NK-92 treated with Interleukin-12 subunit alpha and Interleukin-12 subunit beta, amount 100 ng/mL, for 24 hours (cell line): ENCODE data around the gene MSI2.

Experiments used
- DNase-seq: peaks from one replicate; lab custom pipeline; 2025; lab: John Stamatoyannopoulos, UW

MSI2 gene

DNA sequence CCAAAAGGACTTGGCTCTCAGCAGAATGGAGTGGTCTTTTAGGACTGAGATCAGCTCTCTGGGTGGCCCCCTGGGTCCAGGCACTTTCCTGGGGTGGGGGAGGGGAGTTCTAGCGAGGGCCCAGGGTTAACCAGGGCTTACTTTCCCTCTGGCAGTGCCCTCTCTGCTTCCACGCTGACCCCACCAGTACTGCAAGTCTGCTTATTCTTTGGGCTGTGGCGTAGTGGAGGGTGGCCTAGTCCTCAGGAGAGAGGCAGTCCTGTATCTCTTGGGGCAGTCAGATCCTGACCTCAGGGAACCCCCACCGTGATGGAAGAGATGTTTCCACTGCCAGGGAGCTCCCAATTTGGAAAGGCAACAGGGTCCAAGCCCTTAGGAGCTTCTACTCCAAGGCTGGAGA is 409.4 kb downstream of the MSI2 start:
- no peak for DNase-seq

DNA sequence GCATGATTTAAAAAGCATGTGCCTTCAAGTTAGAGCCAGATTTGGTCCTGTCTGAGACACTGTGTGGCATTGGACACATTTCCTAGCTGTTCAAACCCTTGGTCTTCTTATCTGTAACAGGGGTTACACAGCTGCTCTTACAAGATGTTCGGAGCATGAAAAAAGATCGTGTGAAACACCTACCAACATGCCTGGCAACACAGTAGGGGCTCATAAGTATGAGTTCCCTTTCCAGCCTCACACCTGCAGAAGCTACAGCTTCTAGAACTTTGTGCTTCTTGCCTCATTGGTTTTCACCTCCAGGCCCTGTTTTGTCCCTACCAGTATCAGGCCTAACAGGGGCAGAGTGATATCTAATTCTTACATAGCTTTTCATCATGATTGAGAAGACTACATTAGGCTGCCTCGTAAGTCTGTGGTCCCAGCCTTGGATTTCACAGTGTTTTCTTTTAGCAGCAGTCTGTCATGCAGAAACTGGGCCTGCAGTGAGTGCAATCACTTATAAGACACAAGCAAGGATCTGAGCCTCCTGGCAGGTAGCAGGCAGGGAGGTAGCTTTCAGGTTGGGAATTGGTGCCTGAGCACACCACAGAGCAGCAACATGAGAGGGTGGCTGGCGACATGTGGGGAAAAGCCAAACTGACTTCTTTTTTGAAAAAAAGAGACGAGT is 410.0 kb downstream of the MSI2 start:
- DNase-seq = no peak

DNA sequence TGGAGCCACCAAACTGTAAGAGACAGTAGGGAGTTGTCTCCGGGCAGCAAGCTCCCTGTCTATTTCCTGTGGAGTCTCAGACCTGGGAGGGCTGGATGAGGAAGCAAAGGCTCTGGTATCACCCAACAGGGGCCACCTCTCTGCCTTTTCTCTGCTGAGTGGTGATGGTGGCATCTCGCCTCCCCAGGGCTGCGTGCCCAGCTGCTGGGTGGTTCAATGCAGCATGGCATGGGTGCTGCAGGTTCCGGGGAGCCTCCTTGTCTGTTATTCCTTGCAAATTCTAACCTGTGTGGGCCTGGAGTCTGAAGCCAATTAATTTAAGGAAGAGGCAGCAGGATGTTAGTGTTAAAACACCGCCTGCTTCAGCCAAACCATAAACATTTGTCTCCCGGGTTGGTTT is 410.6 kb downstream of the MSI2 start:
- no peak for DNase-seq

DNA sequence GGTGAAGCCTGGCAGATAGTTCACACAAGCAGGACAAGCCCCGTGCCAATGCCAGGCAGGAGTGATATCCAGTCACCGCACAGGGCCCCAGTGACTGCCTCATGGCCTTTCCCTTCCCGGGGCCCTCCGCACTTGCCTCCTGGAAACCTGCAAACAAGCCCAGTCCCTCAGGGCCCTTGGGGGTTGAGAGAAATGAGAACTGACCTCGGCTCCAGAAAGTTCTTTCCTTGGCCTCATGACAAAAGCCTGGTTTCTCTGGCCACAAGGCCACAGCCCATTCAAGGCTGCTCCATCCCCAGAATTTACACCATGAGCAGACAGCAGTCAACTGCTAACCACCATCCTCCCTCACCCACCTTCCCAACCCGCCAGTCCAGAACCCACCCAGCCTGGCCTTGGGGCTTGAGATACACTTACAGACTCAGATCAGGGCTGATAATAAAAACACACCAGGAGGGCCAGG is 411.2 kb downstream of the MSI2 start:
- no peak for DNase-seq

DNA sequence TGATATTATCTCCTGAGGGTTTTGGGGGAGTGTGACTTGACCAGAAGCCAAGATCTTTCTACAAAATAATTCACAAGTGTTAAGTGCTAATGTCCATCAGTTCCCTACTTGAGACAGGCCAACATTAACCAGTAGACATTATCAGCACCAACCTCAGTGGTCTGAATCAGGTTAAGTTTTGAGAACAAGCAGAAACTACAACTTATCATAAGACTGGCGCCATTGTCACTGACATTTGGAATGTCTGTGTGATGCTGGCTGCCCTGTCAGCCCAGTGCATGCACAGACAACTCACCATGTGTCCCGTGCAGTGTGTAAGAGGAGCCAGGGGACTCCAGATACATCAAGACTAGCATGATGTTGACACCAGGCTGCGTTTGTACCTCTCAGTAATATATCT is 412.0 kb downstream of the MSI2 start:
- DNase-seq = no peak

DNA sequence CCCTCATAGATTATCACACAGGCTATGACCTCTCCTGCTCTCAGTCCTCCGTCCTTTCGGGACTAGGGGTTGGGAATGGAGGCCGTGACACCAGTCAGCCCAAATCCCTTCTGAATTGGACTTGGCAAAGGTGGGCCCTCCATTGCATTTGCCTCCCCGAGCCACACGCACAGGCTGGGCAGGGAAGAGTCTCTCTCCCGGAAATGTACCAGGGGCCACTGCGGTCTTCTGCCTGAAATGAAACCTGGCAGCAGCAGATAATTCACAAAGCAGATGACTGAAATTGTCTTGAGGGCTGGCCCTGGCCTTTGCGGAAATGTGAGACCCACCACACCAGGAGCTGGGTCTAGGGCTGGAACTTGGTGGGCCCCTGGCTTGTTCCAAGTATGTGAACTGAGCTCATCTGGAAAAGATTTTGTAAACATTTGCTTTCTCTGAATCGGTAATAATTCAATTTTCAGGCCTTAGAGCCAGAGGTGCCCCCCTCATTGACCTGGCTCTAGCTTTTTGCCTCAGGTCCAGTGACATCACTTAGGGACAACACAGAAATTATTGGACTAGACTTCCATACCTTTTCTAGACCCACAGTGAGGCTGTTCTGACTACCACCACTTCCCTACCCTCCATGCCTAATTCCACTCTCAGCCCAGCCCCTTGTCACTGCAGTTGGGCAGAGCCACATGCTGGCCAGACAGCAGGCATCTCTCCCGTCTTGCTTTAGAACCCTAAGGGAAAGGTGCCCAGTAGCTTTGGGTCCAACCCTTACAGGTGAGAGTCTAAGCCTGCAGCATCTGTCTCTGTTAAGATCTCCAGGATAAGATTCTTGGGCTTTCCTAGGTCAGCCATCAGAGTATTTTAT is 413.6 kb downstream of the MSI2 start:
- DNase-seq = no peak

DNA sequence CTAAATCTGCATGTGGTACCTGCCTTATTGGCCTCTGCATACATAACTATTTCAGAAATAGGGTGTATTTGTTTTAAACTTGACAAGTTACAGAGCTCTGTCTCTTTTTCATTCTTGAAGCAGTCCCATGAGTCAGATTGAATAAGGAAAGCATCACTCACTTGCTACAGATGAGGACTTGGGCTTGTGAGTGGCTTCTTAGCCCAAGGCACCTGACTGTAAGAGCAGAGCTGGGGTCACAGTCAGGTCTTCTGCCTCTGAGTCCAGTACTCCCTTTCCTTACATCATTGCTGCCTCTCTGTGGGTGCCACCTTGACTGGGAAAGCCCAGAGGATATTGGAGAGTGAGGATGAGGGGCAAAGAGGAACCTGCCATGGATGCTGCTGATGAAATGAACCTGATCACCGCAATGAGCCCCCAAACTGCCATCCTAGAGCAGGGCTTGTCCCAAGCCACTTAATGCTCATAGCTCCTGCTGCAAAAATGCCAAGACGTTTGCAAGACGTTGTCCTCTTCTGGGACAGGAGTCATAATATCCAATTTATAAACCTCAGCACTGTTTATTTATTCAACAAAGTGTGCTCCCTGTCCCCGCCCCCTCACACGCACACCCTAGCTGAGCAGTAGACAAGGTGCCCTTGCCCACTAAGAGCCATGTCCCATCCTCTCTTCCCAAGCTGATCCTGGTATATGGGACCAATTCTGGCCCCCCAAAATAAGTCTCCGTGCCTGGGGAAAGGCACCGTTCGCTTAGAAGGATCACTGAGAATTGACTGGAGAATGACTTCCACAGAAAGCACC is 414.6 kb downstream of the MSI2 start:
- DNase-seq = no peak

DNA sequence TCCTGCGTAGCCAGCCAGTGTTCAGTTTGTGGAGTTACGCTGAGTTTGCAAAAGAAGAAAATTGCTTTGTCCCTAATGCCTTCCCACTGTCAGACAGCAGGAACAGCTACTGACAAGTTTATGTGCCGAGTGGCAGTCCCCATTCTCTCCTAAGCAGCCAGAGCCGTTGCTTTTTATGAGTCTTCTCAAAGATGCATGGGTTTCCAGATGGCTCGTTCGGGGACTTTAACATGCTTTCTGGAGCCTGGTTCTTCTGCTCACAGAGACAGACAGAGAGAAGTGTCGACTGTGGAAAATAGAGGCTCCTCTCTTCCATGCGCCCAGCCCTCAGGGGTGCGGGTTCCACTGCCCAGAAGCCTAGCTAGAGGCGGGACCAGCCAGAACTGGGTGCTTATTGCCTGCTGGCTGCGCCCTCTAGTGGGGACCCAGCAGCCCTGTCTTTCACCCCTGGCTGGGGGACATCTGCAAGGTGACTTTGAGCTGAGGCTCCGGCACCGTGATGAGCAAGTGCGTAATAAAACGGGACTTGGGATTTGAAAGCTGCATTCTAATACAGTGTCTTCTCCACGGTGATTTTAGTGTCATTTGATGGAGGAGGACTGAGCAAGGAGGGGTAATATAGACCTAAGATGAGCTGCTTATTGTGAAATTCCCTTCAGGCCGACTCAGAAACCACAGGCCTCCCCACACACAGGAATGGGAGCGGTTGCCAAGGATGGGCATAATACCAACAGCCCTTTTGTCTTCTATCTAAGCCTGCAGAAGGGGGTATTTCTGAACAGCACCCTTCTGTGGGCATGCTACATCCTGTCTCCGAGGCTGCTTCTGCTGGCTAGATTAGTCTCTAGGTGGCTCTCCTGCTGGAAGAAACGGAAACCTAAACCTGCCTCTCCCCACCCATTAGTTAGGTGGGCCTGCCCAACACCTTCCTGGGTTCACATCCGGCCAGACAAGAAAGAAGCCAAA is 415.6 kb downstream of the MSI2 start:
- peak; percentile 49 for DNase-seq

DNA sequence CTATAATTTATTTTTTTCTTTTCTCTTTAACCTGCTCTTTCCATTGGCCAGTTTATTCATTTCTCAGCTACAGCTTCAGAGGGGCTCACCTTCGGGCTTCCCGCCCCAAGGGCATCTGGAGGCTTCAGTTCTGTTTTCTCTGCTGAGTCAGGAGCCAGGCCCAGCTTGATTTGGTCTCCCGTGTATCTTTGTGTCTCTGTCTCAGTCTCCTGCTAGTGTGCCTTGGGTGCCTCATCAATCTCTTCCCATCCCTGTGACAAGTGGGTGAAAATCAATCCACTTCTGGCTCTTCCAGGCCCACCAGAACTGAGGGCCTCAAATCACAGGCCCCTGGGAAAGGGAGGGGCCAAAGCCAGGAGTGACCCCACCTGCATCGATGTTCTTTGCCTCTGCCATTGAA is 416.6 kb downstream of the MSI2 start:
- no peak for DNase-seq

DNA sequence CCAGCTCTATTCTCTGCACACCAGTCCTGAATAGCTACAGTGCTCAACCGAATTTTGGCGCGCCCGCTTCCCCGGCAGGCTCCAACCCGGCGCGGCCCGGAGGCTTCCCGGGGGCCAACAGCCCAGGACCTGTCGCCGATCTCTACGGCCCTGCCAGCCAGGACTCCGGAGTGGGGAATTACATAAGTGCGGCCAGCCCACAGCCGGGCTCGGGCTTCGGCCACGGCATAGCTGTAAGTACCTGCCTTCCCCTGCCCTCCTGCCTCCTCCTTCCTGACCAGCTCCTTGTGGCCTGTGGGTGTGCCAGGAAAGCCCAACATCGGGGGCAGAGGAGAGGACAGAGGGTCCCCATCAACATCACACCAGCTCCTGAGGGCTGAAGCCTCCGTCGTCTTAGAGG is 418.6 kb downstream of the MSI2 start:
- DNase-seq = no peak

DNA sequence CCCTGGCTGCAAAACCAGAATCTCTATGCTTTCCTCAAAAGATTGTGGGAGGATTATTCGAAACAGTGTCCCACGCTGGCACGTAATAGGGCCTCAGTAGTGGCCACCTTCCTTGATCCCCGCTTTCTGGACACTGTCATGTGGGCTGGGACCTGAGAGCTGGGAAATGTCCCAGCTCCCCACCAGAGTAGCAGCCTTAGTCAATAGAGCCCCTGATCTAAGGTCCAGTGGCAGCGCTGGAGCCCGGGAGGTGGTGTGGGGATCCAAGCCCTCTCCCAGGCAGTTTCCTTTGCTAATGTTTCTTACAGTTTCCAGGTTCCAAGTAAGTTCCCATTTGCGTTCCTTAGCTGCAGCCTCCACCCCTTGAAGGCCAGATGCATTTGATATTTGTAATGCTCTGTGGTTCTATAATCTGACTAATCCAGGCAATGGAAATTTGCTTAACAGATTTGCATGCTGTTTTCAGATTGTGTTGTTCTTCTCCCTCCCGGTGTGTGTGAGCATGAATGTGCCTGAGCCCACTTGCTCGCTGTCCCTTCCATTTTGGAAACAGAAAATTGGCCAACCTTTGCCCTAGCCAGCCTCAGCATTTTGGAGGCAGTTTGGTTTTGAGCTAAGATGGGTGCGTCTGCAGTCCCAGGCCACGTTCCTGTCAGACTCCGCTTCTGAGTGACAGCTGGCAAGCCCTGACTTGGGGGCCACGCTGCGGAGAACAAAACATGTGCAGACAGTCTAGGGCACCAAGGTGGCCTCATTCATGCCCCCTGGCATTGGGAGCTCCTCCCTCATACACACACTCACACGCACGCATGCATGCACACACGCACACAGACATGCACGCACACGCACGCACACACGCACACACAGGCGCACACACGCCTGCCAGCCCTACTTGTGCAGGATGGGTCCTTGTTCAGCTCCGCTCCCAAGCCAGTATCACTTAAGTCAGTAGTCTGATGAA is 419.4 kb downstream of the MSI2 start:
- no peak for DNase-seq

DNA sequence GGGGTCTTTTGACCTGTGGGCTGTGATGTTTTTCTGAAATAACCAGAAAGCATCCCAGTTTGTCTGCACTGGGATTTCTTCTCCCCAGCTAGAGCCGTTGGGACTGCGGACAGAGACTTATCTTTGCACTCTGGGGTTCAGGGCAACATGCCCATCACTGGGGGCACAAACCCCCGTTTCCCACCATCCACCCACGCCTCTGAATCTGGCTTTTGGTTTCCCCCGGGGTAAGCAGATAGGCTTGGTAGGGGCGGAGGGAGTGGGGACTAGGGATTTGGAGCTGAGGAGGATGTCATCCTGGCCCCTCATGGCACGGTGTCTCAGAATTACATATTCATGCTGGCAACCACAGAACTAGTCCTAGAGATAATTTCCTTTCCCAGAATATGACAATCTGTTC is 420.2 kb downstream of the MSI2 start:
- DNase-seq = no peak

DNA sequence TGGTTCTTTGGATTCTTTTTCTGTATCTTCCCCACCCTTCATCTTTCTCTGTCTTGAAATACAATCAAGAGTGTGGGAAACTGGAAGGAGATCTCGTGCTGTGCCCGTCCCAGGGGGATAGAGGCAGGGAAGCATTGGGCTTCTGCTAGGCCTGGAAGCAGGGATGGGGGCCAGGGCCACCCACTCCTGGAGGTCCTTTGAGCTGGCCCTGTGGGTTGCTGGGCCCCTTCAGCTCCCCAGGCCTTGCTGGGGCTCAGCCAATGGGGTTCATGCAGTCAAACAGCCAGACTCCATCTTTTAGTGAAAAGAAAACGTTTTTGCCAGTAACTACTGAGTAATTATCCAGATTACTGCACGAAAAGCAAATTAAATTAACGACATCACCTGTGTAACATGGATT is 421.0 kb downstream of the MSI2 start:
- DNase-seq = no peak

DNA sequence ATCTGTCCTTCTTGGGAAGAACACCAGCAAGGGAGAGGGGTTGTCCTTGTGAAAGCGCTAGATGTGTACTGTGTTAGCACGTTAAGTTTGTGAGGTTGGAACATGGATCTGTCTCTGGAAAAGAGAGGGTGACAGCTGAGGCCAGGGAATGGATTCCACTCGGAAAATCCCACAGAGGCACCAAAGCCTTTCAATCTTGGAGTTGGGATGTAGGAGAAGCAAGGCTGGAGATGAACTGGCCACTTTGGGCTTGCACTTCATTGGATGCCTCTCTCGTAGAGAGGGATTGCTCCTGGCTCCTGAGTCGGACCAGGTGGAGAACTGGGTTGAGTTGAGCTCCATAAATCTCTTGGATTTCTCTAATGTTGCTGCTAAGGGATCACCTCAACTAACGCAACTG is 421.5 kb downstream of the MSI2 start:
- no peak for DNase-seq

DNA sequence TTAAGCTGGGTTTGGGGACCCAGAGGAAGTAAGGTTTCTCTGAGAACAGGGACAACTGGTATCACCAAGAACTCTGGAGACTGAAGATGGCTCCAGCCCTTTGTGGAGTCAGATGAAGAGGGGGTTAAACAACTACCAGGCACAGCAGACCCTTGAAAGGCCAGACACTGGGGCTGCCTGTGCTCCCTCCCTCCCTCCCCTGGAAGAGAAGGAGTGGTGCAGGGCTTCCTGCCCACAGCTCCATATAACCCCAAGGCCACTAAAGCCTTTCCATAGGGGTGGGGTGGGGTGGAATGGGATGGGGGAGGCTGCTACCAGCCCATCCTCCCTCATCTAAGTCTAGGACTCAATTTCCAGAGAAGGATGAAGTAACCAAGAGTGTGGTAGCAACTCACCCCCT is 422.1 kb downstream of the MSI2 start:
- no peak for DNase-seq

DNA sequence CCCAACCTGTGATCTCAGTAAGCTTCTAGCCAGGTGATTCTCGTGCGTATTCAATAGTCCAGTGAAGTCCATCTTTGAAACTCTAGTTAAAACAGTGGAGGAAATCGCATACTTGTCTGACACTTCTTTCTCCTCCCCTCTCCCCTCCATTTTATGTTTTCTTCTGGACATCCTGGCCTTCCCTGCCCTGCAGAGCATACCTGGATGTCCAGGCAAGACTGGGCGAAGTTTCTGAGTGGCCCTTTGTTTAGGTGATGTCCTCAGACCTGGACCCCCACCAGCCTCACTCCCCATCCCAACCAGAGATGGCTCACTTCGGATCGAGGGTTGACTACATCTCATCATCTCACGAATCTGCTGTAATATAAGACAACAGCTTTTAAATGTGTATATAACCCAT is 423.0 kb downstream of the MSI2 start:
- DNase-seq = no peak

DNA sequence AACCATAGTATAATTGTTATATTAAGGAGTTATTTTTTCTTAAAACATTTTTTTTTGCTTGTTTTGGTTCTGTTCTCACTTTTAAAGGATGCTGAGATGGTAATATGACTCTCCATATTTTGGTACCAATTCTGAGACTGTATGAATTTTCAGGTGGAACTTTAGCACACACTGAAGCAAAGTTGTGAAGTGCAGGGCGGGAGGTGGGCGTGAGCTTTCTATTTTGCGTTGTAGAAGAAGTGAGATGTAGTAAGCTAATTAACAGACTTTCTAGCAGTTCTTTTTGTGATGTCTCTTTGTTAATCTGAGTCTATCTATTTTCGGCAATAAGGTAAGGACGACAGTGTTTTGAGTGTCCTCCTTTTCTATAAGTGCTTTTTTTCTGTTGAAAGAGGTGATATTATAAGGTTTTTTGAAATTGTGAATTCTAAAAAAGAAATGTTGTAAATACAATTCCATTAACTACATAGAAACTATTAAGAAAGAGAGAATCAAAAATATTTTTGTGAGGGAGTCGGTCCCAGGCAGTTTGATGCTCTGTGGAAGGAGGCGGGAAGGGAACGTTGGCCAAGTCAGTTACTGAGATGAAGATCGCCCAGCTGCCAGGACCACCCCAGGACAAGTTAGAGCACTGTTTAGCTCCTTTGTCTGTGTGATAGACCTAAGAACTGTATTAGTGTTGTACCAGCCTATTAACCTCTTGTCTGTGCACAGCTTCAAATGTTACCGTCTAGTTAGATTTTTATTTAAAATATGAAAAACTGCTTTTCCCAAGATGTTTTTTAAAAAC is 423.8 kb downstream of the MSI2 start:
- DNase-seq = no peak

DNA sequence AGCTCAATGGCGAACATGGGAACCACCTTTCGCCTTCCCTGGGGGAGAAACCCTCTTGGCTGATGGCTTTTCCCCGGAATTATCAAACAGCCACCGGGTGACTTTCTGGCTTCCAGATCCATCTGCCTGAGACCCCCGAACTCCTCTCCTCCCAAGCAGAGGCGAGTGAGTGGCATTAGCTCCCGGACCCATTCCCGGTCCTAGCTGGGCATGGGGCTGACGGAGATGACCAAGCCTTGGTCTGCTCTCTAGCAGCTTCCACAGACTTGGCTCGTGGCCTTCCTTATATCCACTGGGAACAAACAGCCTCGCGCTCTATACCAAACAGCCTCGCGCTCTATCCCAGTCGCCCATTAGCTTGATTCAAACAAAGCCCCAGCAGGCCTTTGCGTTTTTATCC is 426.4 kb downstream of the MSI2 start:
- no peak for DNase-seq

DNA sequence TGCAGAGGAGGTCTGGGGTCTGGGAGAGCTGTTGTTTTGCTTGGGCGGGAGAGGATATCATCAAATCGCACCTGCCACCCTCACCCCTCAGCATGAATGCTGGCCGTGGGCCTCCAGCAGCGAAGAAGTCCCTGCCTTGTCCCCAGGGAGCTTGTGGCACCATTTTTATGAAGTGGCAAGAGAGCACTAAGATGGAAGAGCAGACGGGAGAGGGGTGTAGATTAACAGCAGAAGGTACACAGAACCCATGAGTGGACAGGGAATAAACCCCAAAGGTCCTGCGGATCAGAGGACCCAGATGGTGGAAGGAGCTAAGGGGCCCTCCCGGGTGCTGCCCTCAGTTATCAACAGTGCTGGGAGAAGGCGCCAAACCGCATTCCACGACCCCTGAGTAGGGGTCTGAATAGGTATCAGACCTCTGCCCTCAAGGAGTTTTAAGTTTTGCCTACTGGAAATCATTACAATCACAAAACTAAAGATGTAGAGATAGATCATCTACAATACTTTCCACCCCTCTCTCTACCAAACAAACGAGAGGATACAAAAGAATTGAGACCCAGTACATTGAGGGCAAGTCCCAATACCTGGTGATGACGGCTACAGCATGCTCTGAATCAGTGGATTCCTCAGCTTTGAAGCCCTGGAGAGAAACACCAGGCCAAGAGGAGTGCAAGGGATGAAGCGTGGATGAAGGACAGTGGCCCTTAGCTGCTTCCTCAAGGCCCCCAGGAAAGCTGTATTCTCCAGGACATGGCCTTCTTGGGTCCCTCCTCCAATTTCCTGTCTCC is 428.6 kb downstream of the MSI2 start:
- no peak for DNase-seq
